Esophagus muscularis mucosa (tissue), 4 donors: ENCODE results near the gene SETBP1.

Experiments used
- EP300 ChIP-seq: sonication (generic); formaldehyde crosslinking; IDR thresholded peaks from one replicate; pipeline ENCODE4 v1.6.1; 2017; ENCODE audit warnings: antibody characterized with exemption
- POLR2A ChIP-seq: fragments of 450-650 bp; IDR thresholded peaks from one replicate; pipeline ENCODE4 v1.6.1; 2017; ENCODE audit warnings: antibody characterized with exemption, moderate library complexity, mild to moderate bottlenecking, low read depth
- POLR2AphosphoS5 ChIP-seq, 2 donors: sonication (generic); formaldehyde crosslinking; IDR thresholded peaks; one replicate each; pipeline ENCODE4 v1.6.1; 2017; ENCODE audit warnings: antibody characterized with exemption in 2 of 2
- TF ChIP-seq, protein P1 (sequence below), 3 experiments: fragments of 200-600 bp in 2 of 3; fragments of 450-650 bp in 1 of 3; sonication (generic) in 2 of 3; IDR thresholded peaks; one replicate each; pipeline ENCODE4 v1.5.1; 2017 to 2019; ENCODE audit warnings: antibody characterized with exemption in 3 of 3, mild to moderate bottlenecking in 2 of 3, moderate library complexity in 1 of 3

DNA sequence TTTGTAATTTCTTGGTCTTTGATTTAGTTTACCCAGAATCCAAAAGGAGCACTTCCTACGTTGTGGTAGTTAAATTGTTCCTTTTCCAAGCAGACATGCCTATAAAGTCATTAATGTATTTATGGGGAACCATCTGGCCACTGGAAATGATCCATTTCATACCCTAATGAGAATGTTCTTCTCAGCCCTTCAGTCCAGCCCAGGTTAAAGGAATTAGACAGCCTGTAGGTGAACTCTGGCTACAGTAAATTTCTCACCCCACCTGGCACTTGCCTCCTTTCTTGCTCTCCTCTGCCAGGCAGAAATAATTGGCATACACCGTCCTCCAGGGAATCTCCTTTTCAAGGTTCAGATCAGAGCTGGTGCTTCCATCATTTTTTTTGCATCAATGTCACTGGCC is 121.1 kb downstream of the SETBP1 start:
- TF ChIP-seq POLR2AphosphoS5 (IDR thresholded peaks at IDR 0.05) (no peak), POLR2A (no peak), EP300 (no peak)
- TF ChIP-seq, protein P1, sequence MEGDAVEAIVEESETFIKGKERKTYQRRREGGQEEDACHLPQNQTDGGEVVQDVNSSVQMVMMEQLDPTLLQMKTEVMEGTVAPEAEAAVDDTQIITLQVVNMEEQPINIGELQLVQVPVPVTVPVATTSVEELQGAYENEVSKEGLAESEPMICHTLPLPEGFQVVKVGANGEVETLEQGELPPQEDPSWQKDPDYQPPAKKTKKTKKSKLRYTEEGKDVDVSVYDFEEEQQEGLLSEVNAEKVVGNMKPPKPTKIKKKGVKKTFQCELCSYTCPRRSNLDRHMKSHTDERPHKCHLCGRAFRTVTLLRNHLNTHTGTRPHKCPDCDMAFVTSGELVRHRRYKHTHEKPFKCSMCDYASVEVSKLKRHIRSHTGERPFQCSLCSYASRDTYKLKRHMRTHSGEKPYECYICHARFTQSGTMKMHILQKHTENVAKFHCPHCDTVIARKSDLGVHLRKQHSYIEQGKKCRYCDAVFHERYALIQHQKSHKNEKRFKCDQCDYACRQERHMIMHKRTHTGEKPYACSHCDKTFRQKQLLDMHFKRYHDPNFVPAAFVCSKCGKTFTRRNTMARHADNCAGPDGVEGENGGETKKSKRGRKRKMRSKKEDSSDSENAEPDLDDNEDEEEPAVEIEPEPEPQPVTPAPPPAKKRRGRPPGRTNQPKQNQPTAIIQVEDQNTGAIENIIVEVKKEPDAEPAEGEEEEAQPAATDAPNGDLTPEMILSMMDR (IDR thresholded peaks at IDR 0.05) = no peak
